ENCODE results near the gene GABBR2. TPM values are rescaled to one million over a fixed set of nuclear protein-coding genes. Genes with fewer than 3 reads are reported as not detected.

GABBR2 gene
- total and polyA plus RNA-seq, 9 of the 15 experiments (the other 6 are each of a cell fraction or from before 2014, with no cell fraction given) = 0.15 to 1.9 (median 0.32) TPM

- CTCF ChIA-PET (ENCODE audit: low intra/inter-chr PET ratio) = interaction anchor here (3.1 to 3.2 kb wide), 2 partner anchors 57 to 338 kb away, joined by 27 to 36 read pairs; no protein-coding TSS in a partner anchor
These were observed 446.7 kb downstream of the GABBR2 start for GRCh38 chr9:98262056-98262455.

DNA sequence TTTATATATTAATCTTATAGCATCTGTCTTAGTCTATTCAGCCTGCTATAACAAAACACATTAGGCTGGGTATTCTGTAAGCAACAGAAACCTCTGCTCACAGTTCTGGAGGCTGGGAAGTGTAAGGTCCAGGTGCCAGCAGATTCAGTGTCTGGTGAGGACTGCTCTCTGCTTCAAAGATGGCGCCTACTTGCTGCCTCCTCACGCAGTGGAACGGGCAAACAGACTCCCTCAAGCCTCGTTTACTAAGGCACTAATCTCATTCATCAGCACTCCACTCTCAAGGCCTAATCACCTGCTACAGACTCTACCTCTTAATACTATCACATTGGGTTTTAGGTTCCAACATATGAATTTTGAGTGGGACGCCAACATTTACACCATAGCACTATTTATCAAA, 448.1 kb downstream of the GABBR2 start:
- no peaks in the 10 kb centered on the region for H3K9me3 ChIP-seq (replicated peaks; ENCODE audit: control insufficient read depth, insufficient read depth, low read depth, low read length)
- ChIA-PET CTCF (ENCODE audit: low intra/inter-chr PET ratio) (interaction anchor here (0.6 kb wide), 1 partner anchor 159 kb away, joined by 5 read pairs; no protein-coding TSS in a partner anchor), POLR2A (no interaction called here)
- peak overlapping the region; percentile 90 for H2AFZ ChIP-seq (ENCODE audit: low read depth, low read length)
- intact Hi-C loops (cut with micrococcal nuclease) (no loop called here), in situ Hi-C loops (cut with MboI) (loop anchor here (5.0 to 25.0 kb wide), 3 partner anchors 53 to 348 kb away; partner anchors contain the start of genes TRIM14 and TRMO)
- peak overlapping the region; percentile 50 for H3K4me2 ChIP-seq (ENCODE audit: insufficient read depth, low read length)
- FAIRE-seq = peak; percentile 40
- peak overlapping the region; percentile 26 to 44; a peak in 2 of 4 replicates for H3K9ac ChIP-seq (ENCODE audit: insufficient read depth in 1 of 2, low read depth in 2 of 2, low read length in 2 of 2)
- 33% methylated on average over 5 of the region's 5 CpGs for WGBS (ENCODE audit: insufficient coverage, low coverage, missing lambda C conversion rate)
- H3K4me3 ChIP-seq = no peak overlapping the region
- H4K20me1 ChIP-seq (replicated peaks; ENCODE audit: control insufficient read depth, insufficient read depth, low read length) = no peaks in the 10 kb centered on the region
- H3K79me2 ChIP-seq (ENCODE audit: control insufficient read depth, insufficient read depth, low read length) = peaks cover 6% of the 10 kb centered on the region; the same call in 2 of the 3 replicates
- H3K27ac ChIP-seq (ENCODE audit: extremely low read depth, low read depth, low read length) = peak overlapping the region; percentile 59
- ATAC-seq = peak; percentile 4; the same call in 1 of the 3 replicates
- H3K4me1 ChIP-seq (replicated peaks in 1 of 2; ENCODE audit: control insufficient read depth in 2 of 2, insufficient read depth in 2 of 2, low read length in 2 of 2) = peaks cover 6 to 13% of the 10 kb centered on the region in 2 experiments; a peak in 3 of 5 replicates
- peak in 1 of 4 experiments; percentile 50 for DNase-seq (ENCODE audit: extremely low read depth in 1 of 4, low spot score in 3 of 4)
- no peaks in the 10 kb centered on the region for H3K36me3 ChIP-seq (ENCODE audit: control insufficient read depth, insufficient read depth, low read length)
- H3K9me1 ChIP-seq (ENCODE audit: control insufficient read depth, insufficient read depth, low read length) = no peaks in the 10 kb centered on the region
- no peaks in the 10 kb centered on the region for H3K27me3 ChIP-seq (ENCODE audit: control insufficient read depth in 2 of 2, insufficient read depth in 2 of 2, low read length in 2 of 2)
- no TSS peak for BruUV-seq (replicated peaks)
- TF ChIP-seq CHD1 (IDR thresholded peaks at IDR 0.05; ENCODE audit: low read length) (no peak), PHB (CRISPR knock-in tag; IDR thresholded peaks at IDR 0.05) (no peak)

More at GRCh38 chr9:98262056-98262455, 446.7 kb downstream of the GABBR2 start:
- intact Hi-C loops (cut with micrococcal nuclease) (no loop called here), in situ Hi-C loops (cut with MboI) (loop anchor here (5.0 to 25.0 kb wide), 3 partner anchors 55 to 350 kb away; partner anchors contain the start of genes TRIM14 and TRMO)
- Histone ChIP-seq H3K9ac (ENCODE audit: insufficient read depth in 1 of 2, low read depth in 2 of 2, low read length in 2 of 2) (no peak overlapping the region), H3K4me2 (ENCODE audit: insufficient read depth, low read length) (no peak overlapping the region), H3K4me3 (no peak overlapping the region), H3K27me3 (ENCODE audit: control insufficient read depth in 2 of 2, insufficient read depth in 2 of 2, low read length in 2 of 2) (no peaks in the 10 kb centered on the region), H2AFZ (ENCODE audit: low read depth, low read length) (peak overlapping the region; percentile 69), H3K27ac (ENCODE audit: extremely low read depth, low read depth, low read length) (no peak overlapping the region; the same call in 2 of the 3 replicates), H3K36me3 (ENCODE audit: control insufficient read depth, insufficient read depth, low read length) (no peaks in the 10 kb centered on the region), H4K20me1 (replicated peaks; ENCODE audit: control insufficient read depth, insufficient read depth, low read length) (no peaks in the 10 kb centered on the region), H3K79me2 (ENCODE audit: control insufficient read depth, insufficient read depth, low read length) (0 out of 3 replicates have a peak, but pooled peaks cover under 1% of the 10 kb centered on the region), H3K9me3 (replicated peaks; ENCODE audit: control insufficient read depth, insufficient read depth, low read depth, low read length) (no peaks in the 10 kb centered on the region), H3K4me1 (replicated peaks in 1 of 2; ENCODE audit: control insufficient read depth in 2 of 2, insufficient read depth in 2 of 2, low read length in 2 of 2) (peaks cover 5 to 6% of the 10 kb centered on the region in 2 experiments; a peak in 3 of 5 replicates), H3K9me1 (ENCODE audit: control insufficient read depth, insufficient read depth, low read length) (no peaks in the 10 kb centered on the region)
- no peak for DNase-seq (ENCODE audit: extremely low read depth in 1 of 4, low spot score in 3 of 4)
- TF ChIP-seq ZNF121 (CRISPR knock-in tag; conservative IDR thresholded peaks at IDR 0.05) (no peak), NEUROD1 (IDR thresholded peaks at IDR 0.05; ENCODE audit: borderline replicate concordance, low read depth, low read length, partially characterized antibody) (no peak)
- 83% methylated on average over 3 of the region's 3 CpGs for WGBS (ENCODE audit: insufficient coverage, low coverage, missing lambda C conversion rate)
- no peak for FAIRE-seq
- no peak for ATAC-seq
- POLR2A ChIA-PET = interaction anchor here (1.5 kb wide), 1 partner anchor 57 kb away, joined by 3 read pairs; no protein-coding TSS in a partner anchor
- no TSS peak for BruUV-seq (replicated peaks)

Data from K562 (cell line).